ENCODE data around the gene TCEANC2.

Gene TCEANC2

DNA sequence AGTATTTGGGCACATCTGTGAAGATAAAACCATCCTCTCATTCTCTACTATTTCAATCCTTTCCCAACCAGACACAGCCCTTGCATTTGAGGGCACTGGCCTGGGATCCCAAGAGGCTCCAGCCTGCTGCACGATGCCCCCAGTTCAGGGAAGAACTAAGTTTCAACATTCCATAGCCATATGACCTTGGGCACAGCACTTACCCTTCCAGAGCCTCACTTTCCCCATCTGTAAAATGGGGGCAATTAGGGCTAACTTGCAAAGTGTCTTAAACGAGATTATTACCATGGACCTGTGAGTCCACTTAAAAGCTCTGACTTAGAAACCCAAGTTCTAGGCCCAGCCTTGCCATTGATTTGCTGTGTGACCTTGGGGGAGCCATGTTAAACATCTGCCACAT is 76.5 kb downstream of the TCEANC2 start:
- no peak for ATAC-seq
- no peak for TF ChIP-seq ZNF70 (CRISPR knock-in tag; IDR thresholded peaks at IDR 0.05)
- TF ChIP-seq ZC3H10 (CRISPR knock-in tag; IDR thresholded peaks at IDR 0.05): no peak
- no peak for TF ChIP-seq GLIS3 (CRISPR knock-in tag; IDR thresholded peaks at IDR 0.05)
- TF ChIP-seq, protein P1, sequence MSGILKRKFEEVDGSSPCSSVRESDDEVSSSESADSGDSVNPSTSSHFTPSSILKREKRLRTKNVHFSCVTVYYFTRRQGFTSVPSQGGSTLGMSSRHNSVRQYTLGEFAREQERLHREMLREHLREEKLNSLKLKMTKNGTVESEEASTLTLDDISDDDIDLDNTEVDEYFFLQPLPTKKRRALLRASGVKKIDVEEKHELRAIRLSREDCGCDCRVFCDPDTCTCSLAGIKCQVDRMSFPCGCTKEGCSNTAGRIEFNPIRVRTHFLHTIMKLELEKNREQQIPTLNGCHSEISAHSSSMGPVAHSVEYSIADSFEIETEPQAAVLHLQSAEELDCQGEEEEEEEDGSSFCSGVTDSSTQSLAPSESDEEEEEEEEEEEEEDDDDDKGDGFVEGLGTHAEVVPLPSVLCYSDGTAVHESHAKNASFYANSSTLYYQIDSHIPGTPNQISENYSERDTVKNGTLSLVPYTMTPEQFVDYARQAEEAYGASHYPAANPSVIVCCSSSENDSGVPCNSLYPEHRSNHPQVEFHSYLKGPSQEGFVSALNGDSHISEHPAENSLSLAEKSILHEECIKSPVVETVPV (CRISPR knock-in tag; IDR thresholded peaks at IDR 0.05): no peak
- TF ChIP-seq, protein P2, sequence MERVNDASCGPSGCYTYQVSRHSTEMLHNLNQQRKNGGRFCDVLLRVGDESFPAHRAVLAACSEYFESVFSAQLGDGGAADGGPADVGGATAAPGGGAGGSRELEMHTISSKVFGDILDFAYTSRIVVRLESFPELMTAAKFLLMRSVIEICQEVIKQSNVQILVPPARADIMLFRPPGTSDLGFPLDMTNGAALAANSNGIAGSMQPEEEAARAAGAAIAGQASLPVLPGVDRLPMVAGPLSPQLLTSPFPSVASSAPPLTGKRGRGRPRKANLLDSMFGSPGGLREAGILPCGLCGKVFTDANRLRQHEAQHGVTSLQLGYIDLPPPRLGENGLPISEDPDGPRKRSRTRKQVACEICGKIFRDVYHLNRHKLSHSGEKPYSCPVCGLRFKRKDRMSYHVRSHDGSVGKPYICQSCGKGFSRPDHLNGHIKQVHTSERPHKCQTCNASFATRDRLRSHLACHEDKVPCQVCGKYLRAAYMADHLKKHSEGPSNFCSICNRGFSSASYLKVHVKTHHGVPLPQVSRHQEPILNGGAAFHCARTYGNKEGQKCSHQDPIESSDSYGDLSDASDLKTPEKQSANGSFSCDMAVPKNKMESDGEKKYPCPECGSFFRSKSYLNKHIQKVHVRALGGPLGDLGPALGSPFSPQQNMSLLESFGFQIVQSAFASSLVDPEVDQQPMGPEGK (CRISPR knock-in tag; IDR thresholded peaks at IDR 0.05; ENCODE audit: borderline replicate concordance): no peak
- no peak for TF ChIP-seq TOX (CRISPR knock-in tag; IDR thresholded peaks at IDR 0.05; ENCODE audit: borderline replicate concordance)
- TF ChIP-seq RARB (CRISPR knock-in tag; IDR thresholded peaks at IDR 0.05): no peak
- no peak for TF ChIP-seq SNAI2 (CRISPR knock-in tag; IDR thresholded peaks at IDR 0.05)
- TF ChIP-seq ZFP3 (CRISPR knock-in tag; IDR thresholded peaks at IDR 0.05): no peak
- no peak for TF ChIP-seq PPARA (CRISPR knock-in tag; IDR thresholded peaks at IDR 0.05; ENCODE audit: borderline replicate concordance)
- no peak for TF ChIP-seq CSDC2 (CRISPR knock-in tag; IDR thresholded peaks at IDR 0.05)
- TF ChIP-seq ZNF8 (CRISPR knock-in tag; IDR thresholded peaks at IDR 0.05): no peak
- TF ChIP-seq BACH2 (CRISPR knock-in tag; IDR thresholded peaks at IDR 0.05; ENCODE audit: borderline replicate concordance): no peak
- TF ChIP-seq, protein P3, sequence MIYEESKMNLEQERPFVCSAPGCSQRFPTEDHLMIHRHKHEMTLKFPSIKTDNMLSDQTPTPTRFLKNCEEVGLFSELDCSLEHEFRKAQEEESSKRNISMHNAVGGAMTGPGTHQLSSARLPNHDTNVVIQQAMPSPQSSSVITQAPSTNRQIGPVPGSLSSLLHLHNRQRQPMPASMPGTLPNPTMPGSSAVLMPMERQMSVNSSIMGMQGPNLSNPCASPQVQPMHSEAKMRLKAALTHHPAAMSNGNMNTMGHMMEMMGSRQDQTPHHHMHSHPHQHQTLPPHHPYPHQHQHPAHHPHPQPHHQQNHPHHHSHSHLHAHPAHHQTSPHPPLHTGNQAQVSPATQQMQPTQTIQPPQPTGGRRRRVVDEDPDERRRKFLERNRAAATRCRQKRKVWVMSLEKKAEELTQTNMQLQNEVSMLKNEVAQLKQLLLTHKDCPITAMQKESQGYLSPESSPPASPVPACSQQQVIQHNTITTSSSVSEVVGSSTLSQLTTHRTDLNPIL (CRISPR knock-in tag; IDR thresholded peaks at IDR 0.05; ENCODE audit: low read depth): no peak
- TF ChIP-seq, protein P4, sequence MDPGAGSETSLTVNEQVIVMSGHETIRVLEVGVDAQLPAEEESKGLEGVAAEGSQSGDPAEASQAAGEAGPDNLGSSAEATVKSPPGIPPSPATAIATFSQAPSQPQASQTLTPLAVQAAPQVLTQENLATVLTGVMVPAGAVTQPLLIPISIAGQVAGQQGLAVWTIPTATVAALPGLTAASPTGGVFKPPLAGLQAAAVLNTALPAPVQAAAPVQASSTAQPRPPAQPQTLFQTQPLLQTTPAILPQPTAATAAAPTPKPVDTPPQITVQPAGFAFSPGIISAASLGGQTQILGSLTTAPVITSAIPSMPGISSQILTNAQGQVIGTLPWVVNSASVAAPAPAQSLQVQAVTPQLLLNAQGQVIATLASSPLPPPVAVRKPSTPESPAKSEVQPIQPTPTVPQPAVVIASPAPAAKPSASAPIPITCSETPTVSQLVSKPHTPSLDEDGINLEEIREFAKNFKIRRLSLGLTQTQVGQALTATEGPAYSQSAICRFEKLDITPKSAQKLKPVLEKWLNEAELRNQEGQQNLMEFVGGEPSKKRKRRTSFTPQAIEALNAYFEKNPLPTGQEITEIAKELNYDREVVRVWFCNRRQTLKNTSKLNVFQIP (CRISPR knock-in tag; IDR thresholded peaks at IDR 0.05; ENCODE audit: borderline replicate concordance, low read depth): no peak
- TF ChIP-seq TCF4 (CRISPR knock-in tag; IDR thresholded peaks at IDR 0.05; ENCODE audit: borderline replicate concordance): no peak
- TF ChIP-seq OSR1 (CRISPR knock-in tag; IDR thresholded peaks at IDR 0.05): no peak
- TF ChIP-seq ZNF565 (CRISPR knock-in tag; conservative IDR thresholded peaks at IDR 0.05; ENCODE audit: low read depth): no peak
- TF ChIP-seq, protein P5, sequence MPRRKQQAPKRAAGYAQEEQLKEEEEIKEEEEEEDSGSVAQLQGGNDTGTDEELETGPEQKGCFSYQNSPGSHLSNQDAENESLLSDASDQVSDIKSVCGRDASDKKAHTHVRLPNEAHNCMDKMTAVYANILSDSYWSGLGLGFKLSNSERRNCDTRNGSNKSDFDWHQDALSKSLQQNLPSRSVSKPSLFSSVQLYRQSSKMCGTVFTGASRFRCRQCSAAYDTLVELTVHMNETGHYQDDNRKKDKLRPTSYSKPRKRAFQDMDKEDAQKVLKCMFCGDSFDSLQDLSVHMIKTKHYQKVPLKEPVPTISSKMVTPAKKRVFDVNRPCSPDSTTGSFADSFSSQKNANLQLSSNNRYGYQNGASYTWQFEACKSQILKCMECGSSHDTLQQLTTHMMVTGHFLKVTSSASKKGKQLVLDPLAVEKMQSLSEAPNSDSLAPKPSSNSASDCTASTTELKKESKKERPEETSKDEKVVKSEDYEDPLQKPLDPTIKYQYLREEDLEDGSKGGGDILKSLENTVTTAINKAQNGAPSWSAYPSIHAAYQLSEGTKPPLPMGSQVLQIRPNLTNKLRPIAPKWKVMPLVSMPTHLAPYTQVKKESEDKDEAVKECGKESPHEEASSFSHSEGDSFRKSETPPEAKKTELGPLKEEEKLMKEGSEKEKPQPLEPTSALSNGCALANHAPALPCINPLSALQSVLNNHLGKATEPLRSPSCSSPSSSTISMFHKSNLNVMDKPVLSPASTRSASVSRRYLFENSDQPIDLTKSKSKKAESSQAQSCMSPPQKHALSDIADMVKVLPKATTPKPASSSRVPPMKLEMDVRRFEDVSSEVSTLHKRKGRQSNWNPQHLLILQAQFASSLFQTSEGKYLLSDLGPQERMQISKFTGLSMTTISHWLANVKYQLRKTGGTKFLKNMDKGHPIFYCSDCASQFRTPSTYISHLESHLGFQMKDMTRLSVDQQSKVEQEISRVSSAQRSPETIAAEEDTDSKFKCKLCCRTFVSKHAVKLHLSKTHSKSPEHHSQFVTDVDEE (CRISPR knock-in tag; IDR thresholded peaks at IDR 0.05): no peak

DNA sequence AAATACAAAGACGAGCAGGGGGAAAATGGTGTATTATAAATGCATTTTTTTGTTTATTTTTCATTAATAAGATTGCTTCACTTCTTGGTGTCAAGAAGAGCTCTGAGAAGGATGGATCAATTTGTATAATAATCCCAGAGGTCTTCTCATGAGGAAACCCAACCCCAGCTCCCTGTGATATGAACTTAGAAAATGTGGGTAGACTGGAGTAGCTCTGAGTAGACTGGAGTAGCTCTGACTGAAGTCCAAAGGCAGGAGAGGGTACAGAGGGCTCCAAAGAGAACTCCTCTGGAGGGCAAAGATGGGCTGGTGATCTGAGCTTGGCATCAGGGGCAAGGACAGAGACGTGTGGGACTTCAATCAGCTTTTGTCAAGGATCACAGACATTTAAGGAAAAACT is 78.0 kb downstream of the TCEANC2 start:
- no peak for ATAC-seq
- TF ChIP-seq, protein P4 (CRISPR knock-in tag; IDR thresholded peaks at IDR 0.05; ENCODE audit: borderline replicate concordance, low read depth): no peak
- TF ChIP-seq OSR1 (CRISPR knock-in tag; IDR thresholded peaks at IDR 0.05): no peak
- TF ChIP-seq ZNF70 (CRISPR knock-in tag; IDR thresholded peaks at IDR 0.05): no peak
- TF ChIP-seq RARB (CRISPR knock-in tag; IDR thresholded peaks at IDR 0.05): no peak
- TF ChIP-seq TOX (CRISPR knock-in tag; IDR thresholded peaks at IDR 0.05; ENCODE audit: borderline replicate concordance): no peak
- TF ChIP-seq, protein P2 (CRISPR knock-in tag; IDR thresholded peaks at IDR 0.05; ENCODE audit: borderline replicate concordance): no peak
- no peak for TF ChIP-seq ISL1 (CRISPR knock-in tag; IDR thresholded peaks at IDR 0.05)
- TF ChIP-seq ZC3H10 (CRISPR knock-in tag; IDR thresholded peaks at IDR 0.05): no peak
- no peak for TF ChIP-seq ZFP3 (CRISPR knock-in tag; IDR thresholded peaks at IDR 0.05)
- TF ChIP-seq, protein P1 (CRISPR knock-in tag; IDR thresholded peaks at IDR 0.05): no peak
- no peak for TF ChIP-seq ZFP30 (CRISPR knock-in tag; IDR thresholded peaks at IDR 0.05)

Data from SK-N-SH treated with all-trans-retinoic acid at 6 μM for 48 hours (cell line).